Measurements from ENCODE around the gene MACROH2A1. TPM values are rescaled to one million over a fixed set of nuclear protein-coding genes. Genes with fewer than 3 reads are reported as not detected.

MACROH2A1 gene
- total RNA-seq, 1 donor from 2014 or later, result 218 TPM

- no peak for DNase-seq
Observed at GRCh38 chr5:135313946-135314345, 85.1 kb downstream of the MACROH2A1 start.

- no peak for DNase-seq
Observed at GRCh38 chr5:135313405-135313804, 85.6 kb downstream of the MACROH2A1 start.

GRCh38 chr5:135312255-135312935 is 86.6 kb downstream of the MACROH2A1 start:
- no peak for DNase-seq

DNA sequence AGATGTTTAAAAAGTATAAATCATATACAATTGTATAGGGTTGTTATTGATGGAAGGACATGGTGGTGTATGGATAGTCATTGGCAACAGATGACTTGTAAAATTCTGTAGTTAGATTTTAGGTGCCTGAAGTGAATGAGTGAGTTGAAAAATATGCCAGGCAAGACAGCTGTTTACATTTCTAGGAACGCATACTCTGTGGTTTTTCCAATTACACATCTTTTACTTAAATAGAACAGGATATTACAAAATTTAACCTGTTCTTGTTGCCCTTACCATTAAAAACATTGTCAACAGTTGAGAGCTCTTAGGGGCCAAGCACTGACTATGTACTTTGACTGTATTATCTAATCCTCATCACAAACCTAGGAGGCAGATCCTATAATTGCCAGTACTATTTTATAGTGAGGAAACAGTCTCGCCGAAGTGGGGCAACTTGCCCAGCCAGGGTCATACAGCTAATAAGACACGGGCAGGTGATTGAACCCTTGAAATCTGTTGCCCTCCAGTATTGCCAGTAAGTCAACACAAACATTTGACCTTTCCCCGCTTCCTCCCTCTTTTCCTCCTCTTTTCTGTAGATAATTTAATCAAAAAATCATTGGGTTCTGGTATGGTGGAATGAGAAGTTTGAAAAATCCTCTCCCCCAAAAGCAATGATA is 88.6 kb downstream of the MACROH2A1 start:
- DNase-seq, result no peak

DNA sequence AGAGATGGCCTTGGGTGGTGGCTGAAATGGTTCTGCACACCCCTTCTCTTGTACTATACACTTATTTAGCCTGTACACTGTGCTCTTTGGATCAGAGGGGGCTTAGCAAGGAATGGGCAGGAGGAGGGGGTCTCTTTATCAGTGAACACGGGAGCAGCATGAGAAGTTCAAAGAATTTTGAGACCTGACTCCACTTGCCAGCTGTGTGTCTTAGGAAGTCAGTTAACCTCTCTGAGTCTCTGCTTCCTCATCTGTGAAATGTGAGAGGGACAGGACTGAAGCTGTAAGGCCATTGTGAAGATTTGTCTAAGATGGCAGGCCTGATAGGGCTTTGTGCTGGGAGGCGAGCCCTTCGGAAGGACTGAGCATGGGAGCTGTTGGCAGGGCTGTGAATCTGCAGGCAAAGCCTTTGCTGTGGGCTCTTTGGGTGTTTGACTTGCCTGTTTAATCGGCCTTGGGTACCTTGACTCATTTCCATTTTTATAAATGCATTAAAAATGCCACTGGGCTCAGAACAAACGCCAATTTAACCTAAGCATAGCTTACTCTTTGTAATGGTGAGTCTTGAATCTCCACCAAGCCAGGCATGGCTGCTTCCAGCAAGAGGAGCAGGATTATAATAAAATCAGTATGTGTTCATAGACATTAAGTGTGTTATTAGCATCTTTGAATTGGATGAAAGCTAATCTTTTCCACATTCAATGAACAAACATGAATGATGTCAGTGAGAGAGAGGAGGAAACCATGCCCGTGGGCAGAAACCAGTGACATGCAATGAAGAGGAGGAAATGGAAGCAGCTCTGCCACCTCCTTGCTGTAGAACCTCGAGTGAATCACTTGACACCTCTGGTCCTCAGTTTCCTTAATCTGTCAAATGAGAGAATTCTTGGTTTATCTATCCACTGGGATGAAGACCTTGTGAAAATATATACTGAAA is 89.4 kb downstream of the MACROH2A1 start:
- peak; percentile 35 for DNase-seq

- DNase-seq, result no peak
Observed at GRCh38 chr5:135308752-135309151, 90.3 kb downstream of the MACROH2A1 start.

DNA sequence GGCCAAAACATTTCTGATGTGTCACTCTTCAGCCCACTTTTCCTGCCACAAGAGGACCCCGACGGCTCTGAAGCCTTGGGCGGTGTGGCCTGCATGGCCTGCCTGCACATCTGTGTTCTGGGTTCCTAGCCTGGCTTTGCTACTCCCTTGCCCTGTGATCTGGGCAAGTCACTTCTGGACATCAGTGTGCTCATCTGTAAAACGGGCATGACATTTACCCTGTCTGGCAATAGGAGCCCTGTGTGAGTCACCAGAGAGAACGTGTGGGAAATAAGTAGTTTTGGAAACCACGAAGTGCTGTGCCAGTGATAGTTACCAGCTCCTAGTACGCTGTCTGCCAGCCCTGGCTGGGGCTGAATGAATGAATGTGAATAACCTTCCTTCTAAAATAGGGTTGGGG is 90.8 kb downstream of the MACROH2A1 start:
- DNase-seq, result no peak

DNA sequence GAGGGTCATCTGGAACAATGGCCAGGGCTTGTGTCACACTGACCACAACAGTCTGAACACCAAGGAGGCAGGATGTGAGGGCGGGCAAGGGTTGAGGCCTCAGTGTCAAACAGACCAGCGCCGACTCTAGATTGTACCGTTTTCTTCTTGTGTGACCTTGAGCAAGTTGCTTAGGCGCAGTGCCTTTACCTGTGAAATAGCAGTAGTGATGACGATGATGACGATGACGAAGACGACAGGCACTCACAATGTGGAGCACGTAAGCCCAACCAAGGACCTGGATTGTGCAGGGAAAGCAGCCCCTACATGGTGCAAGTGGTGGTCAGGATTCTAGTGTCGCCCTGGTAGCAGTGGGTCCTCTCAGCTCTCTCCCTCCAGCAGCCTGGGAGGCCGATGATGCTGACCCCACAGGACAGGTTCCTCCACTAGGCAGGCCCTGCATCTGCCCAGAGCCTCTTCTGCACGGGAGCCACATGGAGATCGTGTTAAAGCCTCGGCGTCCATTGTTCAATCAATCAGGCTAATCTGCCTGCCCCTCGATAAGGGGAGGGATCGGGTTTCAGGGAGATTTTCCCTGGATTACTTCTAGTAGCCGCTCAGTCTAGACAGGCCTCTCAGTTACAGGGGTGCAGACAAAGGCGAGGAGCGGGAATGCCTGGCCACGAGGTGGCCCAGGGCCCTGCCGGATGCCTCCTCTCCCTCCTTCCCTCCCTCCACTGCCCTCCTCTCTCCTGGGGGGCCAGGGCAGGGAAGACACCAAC is 91.7 kb downstream of the MACROH2A1 start:
- DNase-seq, result no peak

- no peak for DNase-seq
Observed at GRCh38 chr5:135306557-135306956, 92.5 kb downstream of the MACROH2A1 start.

GRCh38 chr5:135304352-135305221 is 94.4 kb downstream of the MACROH2A1 start:
- peak; percentile 78 for DNase-seq

DNA sequence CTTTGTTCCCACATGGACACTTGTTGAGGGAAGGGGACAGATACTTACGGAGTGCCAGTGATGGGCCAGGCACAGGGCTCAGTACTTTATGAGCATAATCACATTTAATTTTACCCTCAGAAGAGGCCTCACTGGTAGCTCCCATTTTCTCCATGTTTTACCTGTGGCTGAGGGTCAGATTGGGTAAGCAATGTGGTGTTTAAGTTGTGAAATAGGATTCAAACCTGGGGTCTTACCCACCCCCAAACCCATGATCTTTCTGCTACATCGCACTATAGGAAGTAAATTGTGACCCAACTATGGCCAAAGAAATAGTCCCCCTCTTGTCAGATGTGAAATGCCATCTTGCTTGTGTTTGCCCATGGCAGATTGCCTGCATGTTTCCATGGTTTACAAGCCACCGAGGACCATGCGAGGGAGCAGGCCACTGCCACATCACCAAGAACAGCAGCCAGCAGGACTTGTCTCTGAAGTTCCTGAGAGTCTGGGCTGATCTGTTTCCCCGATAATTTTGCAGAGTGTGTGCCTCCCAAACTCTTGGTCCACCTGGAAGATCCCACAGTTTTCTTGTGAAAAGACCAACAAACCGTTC is 95.4 kb downstream of the MACROH2A1 start:
- DNase-seq, result peak; percentile 40

- no peak for DNase-seq
Observed at GRCh38 chr5:135296900-135297816, 101.9 kb downstream of the MACROH2A1 start.

- no peak for DNase-seq
Observed at GRCh38 chr5:135295852-135296251, 103.2 kb downstream of the MACROH2A1 start.

DNA sequence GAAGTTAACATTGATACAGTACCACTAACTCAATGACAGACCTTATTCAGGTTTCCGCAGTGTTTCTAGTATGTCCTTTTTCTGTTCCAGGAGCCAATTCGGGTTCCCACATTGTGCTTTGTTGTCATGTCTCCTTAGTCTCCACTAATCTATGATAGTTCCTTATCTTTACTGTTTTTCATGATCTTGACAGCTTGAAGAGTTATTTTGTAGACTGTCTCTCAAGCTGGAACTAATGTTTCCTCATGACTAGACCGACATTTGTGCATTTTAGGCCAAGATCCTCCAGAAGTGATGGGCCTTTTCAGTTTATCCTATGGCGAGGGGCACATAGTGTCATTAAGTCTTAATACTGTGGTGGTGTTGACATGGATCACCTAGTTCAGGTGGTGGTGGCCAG is 104.2 kb downstream of the MACROH2A1 start:
- no peak for DNase-seq

DNA sequence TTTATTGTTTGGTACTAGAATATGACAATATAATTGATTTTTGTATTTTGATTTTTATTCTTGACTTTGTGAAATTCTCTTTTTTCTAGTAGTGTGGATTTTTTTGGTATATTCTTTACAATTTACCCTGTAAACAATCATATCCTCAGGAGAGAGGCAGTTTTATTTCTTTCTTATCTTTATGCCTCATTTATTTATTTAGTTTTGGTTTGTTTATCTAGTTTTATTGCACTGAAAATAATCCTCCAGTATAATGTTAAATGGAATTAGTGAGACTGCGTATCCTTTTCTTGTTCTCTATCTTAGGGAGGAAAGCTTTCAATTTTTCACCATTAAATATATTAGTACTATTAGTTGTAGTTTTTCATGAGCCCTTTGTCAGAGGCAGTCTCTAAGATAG is 109.4 kb downstream of the MACROH2A1 start:
- no peak for DNase-seq

DNA sequence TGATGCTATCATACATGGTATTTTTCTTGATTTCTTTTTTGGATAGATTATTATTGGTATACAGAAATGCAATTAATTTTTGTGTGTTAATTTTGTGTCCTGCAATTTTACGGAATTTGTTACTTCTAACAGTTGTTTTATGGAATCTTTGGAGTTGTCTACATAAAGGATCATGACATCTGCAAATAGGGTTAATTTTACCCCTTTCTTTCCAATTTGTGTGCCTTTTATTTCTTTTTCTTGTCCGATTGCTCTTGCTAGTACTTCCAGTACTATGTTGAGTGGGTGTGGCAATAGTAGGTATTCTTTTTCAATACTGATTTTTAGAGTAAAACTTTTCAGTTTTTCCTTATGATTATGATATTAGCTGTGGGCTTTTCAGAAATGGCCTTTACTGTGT is 111.5 kb downstream of the MACROH2A1 start:
- DNase-seq, result no peak

Data from tongue (tissue), 2 donors.